Caco-2 (cell line): ENCODE results near the gene NGB. TPM values are rescaled to one million over a fixed set of nuclear protein-coding genes. Genes with fewer than 3 reads are reported as not detected.

ENCODE experiments used
- BruUV-seq: library from RNA; stranded (reverse); fragments of 400-500 nt; replicated peaks from 2 replicates; lab custom pipeline; 2021; lab: Mats Ljungman, UMichigan
- CTCF ChIA-PET: fragments of 300-600 bp; sonication (Branson Sonifier 250); formaldehyde crosslinking; loops from one replicate; lab custom pipeline; 2022; ENCODE audit warnings: antibody characterized with exemption; lab: Charles Lee
- POLR2A ChIA-PET: fragments of 300-600 bp; sonication (Branson Sonifier 250); formaldehyde crosslinking; loops from one replicate; lab custom pipeline; 2022; ENCODE audit warnings: antibody characterized with exemption; lab: Charles Lee
- DNase-seq, 2 experiments: peaks; one replicate each; pipeline versions ENCODE4 v3.0.0 to v3.0.0-alpha.2; 2020 to 2022
- H3K27me3 ChIP-seq: replicated peaks from 2 replicates; pipeline ENCODE4 v1.6.0; 2011; ENCODE audit warnings: low read length; ENCODE audit not compliant: control insufficient read depth, insufficient read depth
- H3K36me3 ChIP-seq: 2 replicates; pipeline ENCODE4 v1.5.1; 2011; ENCODE audit warnings: low read length; ENCODE audit not compliant: control insufficient read depth, insufficient read depth
- H3K4me1 ChIP-seq: fragments of 250-450 bp; sonication (Bioruptor Pico); 2 replicates; pipeline ENCODE4 v1.5.1; 2020; ENCODE audit warnings: mild to moderate bottlenecking
- H3K4me3 ChIP-seq: 2 replicates; pipeline ENCODE4 v1.5.1; 2011; ENCODE audit warnings: low read depth, mild to moderate bottlenecking, control low read depth, low read length
- H3K9me3 ChIP-seq: fragments of 250-450 bp; sonication (Bioruptor Pico); 2 replicates; pipeline ENCODE4 v1.5.1; 2020; ENCODE audit warnings: mild to moderate bottlenecking, moderate library complexity
- H3K27ac Mint-ChIP-seq: one replicate; pipeline ENCODE4 v1.8.0; 2022; ENCODE audit warnings: mixed read lengths; ENCODE audit not compliant: unreplicated experiment
- H3K27me3 Mint-ChIP-seq: one replicate; pipeline ENCODE4 v1.8.0; 2022; ENCODE audit warnings: mixed read lengths; ENCODE audit not compliant: insufficient read depth, unreplicated experiment
- H3K36me3 Mint-ChIP-seq: one replicate; pipeline ENCODE4 v1.8.0; 2022; ENCODE audit warnings: mild to moderate bottlenecking, mixed read lengths; ENCODE audit not compliant: insufficient read depth, unreplicated experiment
- H3K4me1 Mint-ChIP-seq: one replicate; pipeline ENCODE4 v1.8.0; 2022; ENCODE audit warnings: low read depth, mixed read lengths; ENCODE audit not compliant: unreplicated experiment
- H3K4me3 Mint-ChIP-seq: one replicate; pipeline ENCODE4 v1.8.0; 2022; ENCODE audit warnings: mild to moderate bottlenecking, moderate library complexity, mixed read lengths; ENCODE audit not compliant: unreplicated experiment
- H3K9me3 Mint-ChIP-seq: one replicate; pipeline ENCODE4 v1.8.0; 2022; ENCODE audit warnings: mixed read lengths; ENCODE audit not compliant: unreplicated experiment
- intact Hi-C: fragments of 100-400 bp; cut with micrococcal nuclease; formaldehyde crosslinking; loops from one replicate; pipeline ENCODE4 v1.10.0; 2022; ENCODE audit not compliant: unreplicated experiment
- total RNA-seq: library from RNA; stranded (reverse); gene quantifications from 2 replicates; pipeline ENCODE4 v1.2.3, GENCODE V29; 2022
- TF ChIP-seq, protein P1 (sequence below), 2 experiments: fragments of 200-600 bp in 1 of 2; IDR thresholded peaks; 1 replicate in 1 of 2; 2 replicates in 1 of 2; pipeline versions ENCODE4 v1.5.1 to v1.8.0; 2011 to 2022; ENCODE audit warnings: antibody characterized with exemption in 1 of 2, control low read depth in 1 of 2, inconsistent platforms in 1 of 2, low read depth in 1 of 2, low read length in 1 of 2, mild to moderate bottlenecking in 1 of 2, moderate library complexity in 1 of 2; ENCODE audit not compliant: insufficient read depth in 1 of 2, severe bottlenecking in 1 of 2, unreplicated experiment in 1 of 2

Gene NGB
- total RNA-seq, 1 experiment from 2014 or later, result not detected

DNA sequence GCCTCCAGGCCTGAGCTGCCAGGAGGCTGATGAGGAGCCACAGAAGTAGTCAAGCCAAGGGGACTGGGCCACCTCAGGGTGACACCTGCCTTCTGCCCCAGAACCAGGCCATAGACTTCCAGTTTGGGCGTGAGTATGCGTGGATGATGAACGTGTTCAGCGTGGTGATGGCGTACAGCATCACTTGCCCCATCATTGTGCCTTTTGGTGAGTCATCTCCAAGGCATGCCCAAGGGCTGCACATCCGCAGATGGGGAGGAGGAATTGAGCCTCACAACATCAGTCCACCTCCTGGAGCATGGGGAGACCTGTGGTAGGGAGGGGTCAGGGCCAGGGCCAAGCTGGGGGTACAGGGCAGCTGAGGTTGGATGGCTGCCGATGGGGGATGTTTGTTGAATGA is 22.3 kb downstream of the NGB start:
- intact Hi-C loops, result no loop called here
- Mint-ChIP-seq H3K9me3 (no peaks in the 10 kb centered on the region), H3K27ac (no peak overlapping the region), H3K4me3 (no peak overlapping the region), H3K4me1 (no peaks in the 10 kb centered on the region), H3K36me3 (no peaks in the 10 kb centered on the region), H3K27me3 (no peaks in the 10 kb centered on the region)
- no TSS peak for BruUV-seq
- TF ChIP-seq, protein P1, sequence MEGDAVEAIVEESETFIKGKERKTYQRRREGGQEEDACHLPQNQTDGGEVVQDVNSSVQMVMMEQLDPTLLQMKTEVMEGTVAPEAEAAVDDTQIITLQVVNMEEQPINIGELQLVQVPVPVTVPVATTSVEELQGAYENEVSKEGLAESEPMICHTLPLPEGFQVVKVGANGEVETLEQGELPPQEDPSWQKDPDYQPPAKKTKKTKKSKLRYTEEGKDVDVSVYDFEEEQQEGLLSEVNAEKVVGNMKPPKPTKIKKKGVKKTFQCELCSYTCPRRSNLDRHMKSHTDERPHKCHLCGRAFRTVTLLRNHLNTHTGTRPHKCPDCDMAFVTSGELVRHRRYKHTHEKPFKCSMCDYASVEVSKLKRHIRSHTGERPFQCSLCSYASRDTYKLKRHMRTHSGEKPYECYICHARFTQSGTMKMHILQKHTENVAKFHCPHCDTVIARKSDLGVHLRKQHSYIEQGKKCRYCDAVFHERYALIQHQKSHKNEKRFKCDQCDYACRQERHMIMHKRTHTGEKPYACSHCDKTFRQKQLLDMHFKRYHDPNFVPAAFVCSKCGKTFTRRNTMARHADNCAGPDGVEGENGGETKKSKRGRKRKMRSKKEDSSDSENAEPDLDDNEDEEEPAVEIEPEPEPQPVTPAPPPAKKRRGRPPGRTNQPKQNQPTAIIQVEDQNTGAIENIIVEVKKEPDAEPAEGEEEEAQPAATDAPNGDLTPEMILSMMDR (IDR thresholded peaks at IDR 0.05; ENCODE audit: insufficient read depth in 1 of 2, low read depth in 1 of 2, low read length in 1 of 2, severe bottlenecking in 1 of 2, unreplicated experiment in 1 of 2), result no peak
- no peak overlapping the region for H3K4me3 ChIP-seq
- H3K9me3 ChIP-seq, result no peaks in the 10 kb centered on the region
- ChIA-PET CTCF (no interaction called here), POLR2A (no interaction called here)
- no peaks in the 10 kb centered on the region for H3K36me3 ChIP-seq
- no peaks in the 10 kb centered on the region for H3K4me1 ChIP-seq
- DNase-seq, result no peak
- no peaks in the 10 kb centered on the region for H3K27me3 ChIP-seq

DNA sequence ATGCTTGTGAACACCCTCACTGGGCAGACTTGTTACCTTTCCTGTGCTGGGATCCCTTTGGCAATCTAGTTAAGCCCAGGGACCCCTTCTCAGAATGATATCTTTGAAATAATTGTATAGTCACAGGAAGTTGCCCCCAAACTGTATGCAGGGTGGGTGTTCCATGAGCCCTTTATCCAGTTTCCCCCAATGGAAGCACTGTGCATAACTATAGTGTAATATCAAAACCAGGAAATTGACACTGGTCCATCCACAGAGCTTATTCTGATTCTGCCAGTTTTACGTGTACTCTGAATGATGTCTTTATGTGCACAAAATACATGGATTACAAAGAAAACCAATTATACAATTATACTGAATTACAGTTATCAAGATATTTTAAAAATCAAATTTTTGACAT is 24.2 kb downstream of the NGB start:
- BruUV-seq, result no TSS peak
- no peak overlapping the region for H3K27ac Mint-ChIP-seq
- intact Hi-C loops, result no loop called here
- H3K27me3 Mint-ChIP-seq, result peaks cover 3% of the 10 kb centered on the region
- H3K9me3 ChIP-seq, result no peaks in the 10 kb centered on the region
- no peaks in the 10 kb centered on the region for H3K4me1 Mint-ChIP-seq
- no peak overlapping the region for H3K4me3 ChIP-seq
- H3K9me3 Mint-ChIP-seq, result no peaks in the 10 kb centered on the region
- POLR2A ChIA-PET, result no interaction called here
- H3K36me3 Mint-ChIP-seq, result no peaks in the 10 kb centered on the region
- H3K4me3 Mint-ChIP-seq, result no peak overlapping the region
- no peaks in the 10 kb centered on the region for H3K4me1 ChIP-seq
- no peaks in the 10 kb centered on the region for H3K36me3 ChIP-seq
- TF ChIP-seq, protein P1 (IDR thresholded peaks at IDR 0.05; ENCODE audit: insufficient read depth in 1 of 2, low read depth in 1 of 2, low read length in 1 of 2, severe bottlenecking in 1 of 2, unreplicated experiment in 1 of 2), result no peak
- no peak for DNase-seq
- no peaks in the 10 kb centered on the region for H3K27me3 ChIP-seq
- CTCF ChIA-PET, result no interaction called here

DNA sequence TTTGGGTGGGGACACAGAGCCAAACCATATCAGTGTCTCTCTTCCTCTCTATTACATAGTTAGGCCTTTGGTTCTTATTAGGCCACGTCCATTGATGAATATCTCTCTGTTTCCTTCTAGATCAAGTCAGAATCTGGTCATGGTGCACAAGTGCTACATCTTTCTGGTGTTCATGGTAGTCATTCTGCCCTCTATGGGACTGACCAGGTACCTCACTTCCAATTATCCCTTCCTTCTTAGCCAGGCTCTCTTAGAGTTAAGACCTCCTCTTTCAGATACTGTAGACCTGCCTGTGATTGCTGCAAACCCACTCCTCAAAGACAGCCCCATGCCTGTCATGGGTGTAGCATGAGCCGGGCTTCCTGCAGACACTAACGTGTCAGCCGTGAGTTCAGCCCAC is 25.2 kb downstream of the NGB start:
- no peaks in the 10 kb centered on the region for H3K9me3 ChIP-seq
- ChIA-PET POLR2A (no interaction called here), CTCF (no interaction called here)
- Mint-ChIP-seq H3K27me3 (peaks cover 3% of the 10 kb centered on the region), H3K4me1 (no peaks in the 10 kb centered on the region), H3K36me3 (no peaks in the 10 kb centered on the region), H3K27ac (no peak overlapping the region), H3K9me3 (no peaks in the 10 kb centered on the region), H3K4me3 (no peak overlapping the region)
- H3K4me1 ChIP-seq, result no peaks in the 10 kb centered on the region
- intact Hi-C loops, result no loop called here
- no peaks in the 10 kb centered on the region for H3K36me3 ChIP-seq
- BruUV-seq, result no TSS peak
- no peaks in the 10 kb centered on the region for H3K27me3 ChIP-seq
- TF ChIP-seq, protein P1 (IDR thresholded peaks at IDR 0.05; ENCODE audit: insufficient read depth in 1 of 2, low read depth in 1 of 2, low read length in 1 of 2, severe bottlenecking in 1 of 2, unreplicated experiment in 1 of 2), result no peak
- H3K4me3 ChIP-seq, result no peak overlapping the region
- DNase-seq, result no peak
